Stimulated activated CD8-positive, alpha-beta memory T cell treated with anti-CD3 and anti-CD28 coated beads, Interleukin-7, amount 100 ng/mL, for 4 hours (primary cell): ENCODE measurements around the gene ASCC3.

Experiments
- DNase-seq, 2 donors: peaks; one replicate each; pipeline ENCODE4 v3.0.0-alpha.2; 2020; ENCODE audit warnings: low read depth in 2 of 2

The ASCC3 gene

GRCh38 chr6:100464903-100465700 is 416.0 kb downstream of the ASCC3 start, which contains the start of gene SIM1:
Gene SIM1, minus strand, starts transcription at chr6:100464921. Its CDS starts 1,453 bp downstream, at chr6:100463468.
- no peak for DNase-seq

GRCh38 chr6:100464162-100464851 is 416.8 kb downstream of the ASCC3 start:
- DNase-seq, result no peak

DNA sequence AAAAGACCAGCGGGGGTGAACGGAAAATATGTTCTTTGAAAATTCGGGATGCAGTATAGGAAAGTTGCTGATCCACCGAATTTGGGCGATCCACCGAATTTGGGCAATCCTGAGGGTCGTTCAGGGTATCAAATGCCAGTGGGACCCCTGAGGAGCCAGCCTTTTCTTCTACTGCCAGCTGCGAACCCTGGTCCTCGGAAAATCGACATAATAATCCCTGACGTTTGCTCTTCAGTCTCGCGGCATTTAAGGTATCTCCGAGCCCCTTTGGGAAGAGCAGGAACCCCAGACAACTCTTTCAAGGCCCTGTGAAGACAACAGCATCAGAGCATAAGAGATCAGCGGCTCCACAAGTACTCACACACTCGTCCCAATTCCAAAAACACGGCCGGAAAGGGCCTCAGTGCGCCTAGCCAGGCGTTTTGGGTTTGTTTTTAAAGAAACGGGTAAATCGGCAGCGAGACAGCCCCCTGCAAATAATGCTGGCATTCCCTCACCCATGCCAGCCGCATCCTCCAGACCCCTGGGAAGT is 417.4 kb downstream of the ASCC3 start:
- DNase-seq, result no peak

DNA sequence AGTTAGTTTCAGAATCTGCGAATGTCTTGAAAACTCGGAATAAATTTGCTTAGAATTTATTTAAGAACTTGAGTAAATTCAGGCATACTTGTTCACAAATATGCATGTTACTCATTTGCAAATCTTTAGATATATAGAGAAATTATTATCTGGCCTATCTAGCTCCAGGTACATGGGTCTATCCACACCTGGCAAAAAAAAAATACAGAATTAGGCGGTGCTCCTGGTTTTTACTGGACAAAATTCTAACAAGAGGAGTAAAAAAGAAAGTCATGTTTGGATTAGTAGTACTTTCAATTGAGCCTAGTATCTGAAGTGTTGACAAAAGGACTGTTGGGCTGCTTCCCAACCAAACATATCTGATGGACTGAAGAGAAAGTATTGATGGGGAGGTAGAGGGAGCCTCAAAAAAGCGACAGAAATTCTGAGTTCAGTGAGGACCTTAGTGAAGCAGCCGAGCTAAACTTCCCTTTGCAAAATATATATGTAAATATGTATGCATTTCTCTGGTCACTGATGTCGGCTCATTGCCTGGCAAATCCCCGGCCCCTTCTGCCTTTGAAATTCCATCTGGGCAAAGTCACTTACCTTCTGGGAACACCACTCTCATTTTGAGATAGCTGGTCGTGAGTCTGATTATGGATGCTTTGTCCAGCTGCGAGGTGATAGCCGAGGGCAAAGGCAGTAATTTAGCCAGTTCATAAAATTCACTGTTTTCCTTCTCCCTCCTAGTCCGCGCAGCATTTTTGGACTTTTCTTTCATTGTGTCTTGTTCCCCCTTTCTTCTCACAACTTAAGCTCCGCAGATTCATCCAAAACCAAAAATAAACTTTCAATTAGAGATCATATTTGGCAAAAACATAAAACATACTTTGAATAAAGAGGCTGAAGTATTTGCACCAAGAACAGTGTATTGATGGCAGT is 418.2 kb downstream of the ASCC3 start:
- no peak for DNase-seq

DNA sequence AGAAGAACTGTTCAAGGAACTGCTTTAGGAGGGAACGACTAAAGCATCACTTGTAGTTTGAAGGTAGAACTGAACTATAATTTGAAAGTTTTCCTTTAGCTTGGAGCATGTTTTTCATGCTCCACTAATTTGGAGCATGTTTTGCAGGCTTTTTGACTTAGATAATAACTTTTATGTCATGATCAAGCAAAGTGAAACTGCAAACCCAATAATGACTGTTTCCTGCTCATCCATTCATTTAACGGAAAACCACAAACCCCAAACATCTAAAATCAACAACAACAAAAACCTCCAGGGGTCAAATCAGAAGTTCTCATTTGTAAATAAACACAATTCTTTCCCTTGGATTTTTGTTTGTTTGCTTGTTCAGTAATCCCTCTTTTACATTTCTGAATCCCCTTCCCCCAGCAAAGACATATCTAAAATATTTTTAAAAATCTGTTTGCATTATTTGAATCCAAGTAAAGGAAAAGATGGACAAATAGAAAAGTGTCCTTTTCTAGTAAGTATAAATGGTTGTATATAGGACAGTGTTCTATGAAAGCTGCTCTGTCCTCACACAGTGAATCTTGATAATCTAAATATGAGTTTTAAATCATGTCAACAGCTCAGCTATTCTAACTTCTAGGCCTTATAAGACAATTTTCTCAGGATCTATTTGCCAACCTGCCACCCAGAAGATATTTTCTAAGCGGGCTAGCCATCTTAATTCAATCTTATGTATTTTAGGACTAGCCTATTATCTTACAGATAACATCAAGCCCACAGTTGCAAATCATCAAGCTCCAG is 419.0 kb downstream of the ASCC3 start:
- DNase-seq, result no peak

GRCh38 chr6:100461278-100461916 is 419.7 kb downstream of the ASCC3 start:
- DNase-seq, result no peak

- no peak for DNase-seq
These were observed 420.4 kb downstream of the ASCC3 start for GRCh38 chr6:100460650-100461204.

GRCh38 chr6:100459592-100460184 is 421.4 kb downstream of the ASCC3 start:
- no peak for DNase-seq

DNA sequence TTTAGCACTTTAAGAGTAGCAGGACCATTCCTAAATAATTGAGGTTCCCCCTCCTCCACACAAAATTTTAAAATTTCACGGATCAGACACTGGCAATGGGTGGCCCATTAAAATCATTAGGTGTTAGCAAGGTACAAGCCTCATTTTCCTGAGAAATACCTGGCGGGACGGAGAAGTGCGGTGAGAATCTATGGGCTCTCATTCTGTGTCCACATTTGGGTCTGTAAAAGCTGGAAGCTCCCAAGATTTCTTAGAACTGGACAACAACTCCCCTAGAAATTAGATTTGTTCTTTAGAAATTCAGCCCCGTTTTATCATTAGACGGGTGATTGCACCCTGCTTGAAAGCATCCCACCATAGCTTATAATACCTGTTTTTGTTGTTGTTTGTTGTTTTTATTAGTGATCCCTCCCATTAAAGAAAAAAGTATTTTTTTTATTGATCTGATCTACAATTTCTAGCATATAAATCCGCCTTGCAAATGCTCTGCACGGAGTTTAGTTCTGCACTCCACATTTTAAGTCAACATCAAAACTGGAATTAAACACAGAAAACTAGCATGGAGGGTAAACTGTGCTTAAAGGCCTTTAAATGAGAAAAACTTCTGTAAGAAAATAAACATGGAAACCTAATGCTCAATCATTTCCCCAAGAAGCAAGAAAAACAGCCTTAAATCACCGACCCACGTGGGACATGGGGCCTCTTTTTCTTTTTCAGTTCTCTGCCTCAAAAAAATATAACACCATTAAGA is 422.1 kb downstream of the ASCC3 start:
- DNase-seq, result no peak
